ENCODE measurements around the gene MAP4.

- TF ChIP-seq ESRRA (CRISPR knock-in tag; IDR thresholded peaks at IDR 0.05; ENCODE audit: low read depth) (no peak), CTCF (CRISPR knock-in tag; IDR thresholded peaks at IDR 0.05) (no peak), HINFP (CRISPR knock-in tag; IDR thresholded peaks at IDR 0.05; ENCODE audit: low read depth) (no peak), KLF16 (CRISPR knock-in tag; IDR thresholded peaks at IDR 0.05) (no peak), MAX (IDR thresholded peaks at IDR 0.05) (no peak), ZBTB49 (CRISPR knock-in tag; IDR thresholded peaks at IDR 0.05; ENCODE audit: borderline replicate concordance) (no peak), POLR2A (IDR thresholded peaks at IDR 0.05; ENCODE audit: insufficient read depth in 1 of 2, low read depth in 2 of 2, low read length in 2 of 2) (no peak), DZIP1 (CRISPR knock-in tag; IDR thresholded peaks at IDR 0.05) (no peak), MAFK (conservative IDR thresholded peaks at IDR 0.05 in 1 of 2, IDR thresholded peaks at IDR 0.05 in 1 of 2; ENCODE audit: low read length in 2 of 2) (no peak), PRDM10 (CRISPR knock-in tag; IDR thresholded peaks at IDR 0.05; ENCODE audit: low read depth) (no peak), POGK (CRISPR knock-in tag; conservative IDR thresholded peaks at IDR 0.05) (no peak)
Observed at GRCh38 chr3:48001991-48002390, 14.2 kb downstream of the MAP4 start.
